Measurements from ENCODE around the gene CHST15.

CHST15 gene

GRCh38 chr10:124072541-124072940 lies 20.9 kb downstream of the CHST15 start:
- no peak for TF ChIP-seq EZH2 (IDR thresholded peaks at IDR 0.05; ENCODE audit: borderline replicate concordance, low read depth, low read length, severe bottlenecking)
- TF ChIP-seq, protein P1, sequence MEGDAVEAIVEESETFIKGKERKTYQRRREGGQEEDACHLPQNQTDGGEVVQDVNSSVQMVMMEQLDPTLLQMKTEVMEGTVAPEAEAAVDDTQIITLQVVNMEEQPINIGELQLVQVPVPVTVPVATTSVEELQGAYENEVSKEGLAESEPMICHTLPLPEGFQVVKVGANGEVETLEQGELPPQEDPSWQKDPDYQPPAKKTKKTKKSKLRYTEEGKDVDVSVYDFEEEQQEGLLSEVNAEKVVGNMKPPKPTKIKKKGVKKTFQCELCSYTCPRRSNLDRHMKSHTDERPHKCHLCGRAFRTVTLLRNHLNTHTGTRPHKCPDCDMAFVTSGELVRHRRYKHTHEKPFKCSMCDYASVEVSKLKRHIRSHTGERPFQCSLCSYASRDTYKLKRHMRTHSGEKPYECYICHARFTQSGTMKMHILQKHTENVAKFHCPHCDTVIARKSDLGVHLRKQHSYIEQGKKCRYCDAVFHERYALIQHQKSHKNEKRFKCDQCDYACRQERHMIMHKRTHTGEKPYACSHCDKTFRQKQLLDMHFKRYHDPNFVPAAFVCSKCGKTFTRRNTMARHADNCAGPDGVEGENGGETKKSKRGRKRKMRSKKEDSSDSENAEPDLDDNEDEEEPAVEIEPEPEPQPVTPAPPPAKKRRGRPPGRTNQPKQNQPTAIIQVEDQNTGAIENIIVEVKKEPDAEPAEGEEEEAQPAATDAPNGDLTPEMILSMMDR (IDR thresholded peaks at IDR 0.05; ENCODE audit: borderline replicate concordance, extremely low read depth, low read length, poor library complexity, severe bottlenecking), result no peak
- Histone ChIP-seq H4K20me1 (ENCODE audit: insufficient read depth, low read length) (no peaks in the 10 kb centered on the region), H3K27me3 (ENCODE audit: insufficient read depth, low read length, poor library complexity) (no peaks in the 10 kb centered on the region), H3K4me3 (ENCODE audit: low read depth in 1 of 2, low read length in 2 of 2) (peak overlapping the region in 1 of 2 experiments; percentile 3; a peak in 1 of 4 replicates), H3K4me2 (ENCODE audit: insufficient read depth, low read length) (peak overlapping the region; percentile 52), H3K79me2 (ENCODE audit: insufficient read depth, low read length) (no peaks in the 10 kb centered on the region; the same call in 1 of the 2 replicates), H3K4me1 (ENCODE audit: insufficient read depth, low read length) (peaks cover 53% of the 10 kb centered on the region), H3K9me3 (ENCODE audit: insufficient read depth, low read length, severe bottlenecking) (no peaks in the 10 kb centered on the region), H3K36me3 (ENCODE audit: insufficient read depth, low read length) (no peaks in the 10 kb centered on the region), H2AFZ (ENCODE audit: low read depth, low read length) (no peak overlapping the region), H3K27ac (ENCODE audit: low read length) (peak overlapping the region; percentile 84), H3K9ac (ENCODE audit: low read depth, low read length) (peak overlapping the region; percentile 32; the same call in 1 of the 2 replicates)
- DNase-seq, result no peak
- peak; percentile 12 for ATAC-seq (ENCODE audit: insufficient read depth, low read depth)

- no peaks in the 10 kb centered on the region for H3K9me3 ChIP-seq (ENCODE audit: insufficient read depth, low read length, severe bottlenecking)
- H3K36me3 ChIP-seq (ENCODE audit: insufficient read depth, low read length), result no peaks in the 10 kb centered on the region
- DNase-seq (peak; percentile 87), ATAC-seq (ENCODE audit: insufficient read depth, low read depth) (peak; percentile 96)
- peak overlapping the region; percentile 32; the same call in 1 of the 2 replicates for H3K9ac ChIP-seq (ENCODE audit: low read depth, low read length)
- peak overlapping the region; percentile 84 for H3K27ac ChIP-seq (ENCODE audit: low read length)
- no peaks in the 10 kb centered on the region; the same call in 1 of the 2 replicates for H3K79me2 ChIP-seq (ENCODE audit: insufficient read depth, low read length)
- H3K4me3 ChIP-seq (ENCODE audit: low read depth in 1 of 2, low read length in 2 of 2), result peak overlapping the region in 1 of 2 experiments; percentile 3; a peak in 1 of 4 replicates
- TF ChIP-seq EZH2 (IDR thresholded peaks at IDR 0.05; ENCODE audit: borderline replicate concordance, low read depth, low read length, severe bottlenecking), result no peak
- TF ChIP-seq, protein P1 (IDR thresholded peaks at IDR 0.05; ENCODE audit: borderline replicate concordance, extremely low read depth, low read length, poor library complexity, severe bottlenecking), result no peak
- H3K4me1 ChIP-seq (ENCODE audit: insufficient read depth, low read length), result peaks cover 54% of the 10 kb centered on the region
- no peaks in the 10 kb centered on the region for H4K20me1 ChIP-seq (ENCODE audit: insufficient read depth, low read length)
- no peak overlapping the region for H2AFZ ChIP-seq (ENCODE audit: low read depth, low read length)
- no peaks in the 10 kb centered on the region for H3K27me3 ChIP-seq (ENCODE audit: insufficient read depth, low read length, poor library complexity)
- peak overlapping the region; percentile 52 for H3K4me2 ChIP-seq (ENCODE audit: insufficient read depth, low read length)
These were observed 21.3 kb downstream of the CHST15 start for GRCh38 chr10:124072106-124072505.

DNA sequence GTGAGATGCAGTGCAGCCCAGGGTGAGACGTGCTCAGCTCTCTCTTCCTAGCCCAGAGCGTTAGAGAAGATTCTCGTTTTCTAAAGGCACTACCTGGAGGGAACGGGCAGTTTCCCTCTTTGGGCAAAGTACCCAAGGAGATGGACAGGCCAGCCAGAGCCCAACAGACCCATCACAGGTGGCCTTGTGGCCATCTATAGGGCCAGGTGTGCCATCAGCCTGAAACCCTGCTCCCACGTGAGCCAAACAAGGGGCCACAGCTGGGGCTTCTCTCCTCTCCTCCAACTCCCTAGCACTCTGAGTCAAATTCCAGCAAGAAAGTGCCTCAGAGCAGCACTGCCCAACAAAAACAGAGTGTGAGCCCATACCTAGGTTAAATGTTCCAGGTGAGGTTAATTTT lies 22.3 kb downstream of the CHST15 start:
- TF ChIP-seq, protein P1 (IDR thresholded peaks at IDR 0.05; ENCODE audit: borderline replicate concordance, extremely low read depth, low read length, poor library complexity, severe bottlenecking), result no peak
- TF ChIP-seq EZH2 (IDR thresholded peaks at IDR 0.05; ENCODE audit: borderline replicate concordance, low read depth, low read length, severe bottlenecking), result no peak
- H3K27me3 ChIP-seq (ENCODE audit: insufficient read depth, low read length, poor library complexity), result no peaks in the 10 kb centered on the region
- H3K36me3 ChIP-seq (ENCODE audit: insufficient read depth, low read length), result no peaks in the 10 kb centered on the region
- H3K9me3 ChIP-seq (ENCODE audit: insufficient read depth, low read length, severe bottlenecking), result no peaks in the 10 kb centered on the region
- H3K9ac ChIP-seq (ENCODE audit: low read depth, low read length), result no peak overlapping the region; the same call in 1 of the 2 replicates
- no peaks in the 10 kb centered on the region for H4K20me1 ChIP-seq (ENCODE audit: insufficient read depth, low read length)
- no peak for DNase-seq
- no peak overlapping the region for H2AFZ ChIP-seq (ENCODE audit: low read depth, low read length)
- ATAC-seq (ENCODE audit: insufficient read depth, low read depth), result no peak
- H3K4me2 ChIP-seq (ENCODE audit: insufficient read depth, low read length), result no peak overlapping the region
- peaks cover 63% of the 10 kb centered on the region for H3K4me1 ChIP-seq (ENCODE audit: insufficient read depth, low read length)
- H3K79me2 ChIP-seq (ENCODE audit: insufficient read depth, low read length), result no peaks in the 10 kb centered on the region; the same call in 1 of the 2 replicates
- H3K4me3 ChIP-seq (ENCODE audit: low read depth in 1 of 2, low read length in 2 of 2), result no peak overlapping the region
- peak overlapping the region; percentile 84 for H3K27ac ChIP-seq (ENCODE audit: low read length)
